Vagina (tissue), 2 donors: ENCODE results near the gene LPCAT1.

Experiments used
- POLR2AphosphoS5 ChIP-seq, 2 donors: sonication (generic); formaldehyde crosslinking; IDR thresholded peaks; one replicate each; pipeline ENCODE4 v1.9.0; 2017; ENCODE audit warnings: antibody characterized with exemption in 2 of 2, mild to moderate bottlenecking in 2 of 2, low read depth in 1 of 2; ENCODE audit not compliant: insufficient read depth in 1 of 2
- TF ChIP-seq, protein P1 (sequence below), 3 experiments: fragments of 450-650 bp in 2 of 3; fragments of 200-600 bp in 1 of 3; sonication (generic) in 1 of 3; IDR thresholded peaks; one replicate each; pipeline ENCODE4 v1.5.1; 2017 to 2019; ENCODE audit warnings: antibody characterized with exemption in 3 of 3, mild to moderate bottlenecking in 2 of 3, moderate library complexity in 2 of 3

DNA sequence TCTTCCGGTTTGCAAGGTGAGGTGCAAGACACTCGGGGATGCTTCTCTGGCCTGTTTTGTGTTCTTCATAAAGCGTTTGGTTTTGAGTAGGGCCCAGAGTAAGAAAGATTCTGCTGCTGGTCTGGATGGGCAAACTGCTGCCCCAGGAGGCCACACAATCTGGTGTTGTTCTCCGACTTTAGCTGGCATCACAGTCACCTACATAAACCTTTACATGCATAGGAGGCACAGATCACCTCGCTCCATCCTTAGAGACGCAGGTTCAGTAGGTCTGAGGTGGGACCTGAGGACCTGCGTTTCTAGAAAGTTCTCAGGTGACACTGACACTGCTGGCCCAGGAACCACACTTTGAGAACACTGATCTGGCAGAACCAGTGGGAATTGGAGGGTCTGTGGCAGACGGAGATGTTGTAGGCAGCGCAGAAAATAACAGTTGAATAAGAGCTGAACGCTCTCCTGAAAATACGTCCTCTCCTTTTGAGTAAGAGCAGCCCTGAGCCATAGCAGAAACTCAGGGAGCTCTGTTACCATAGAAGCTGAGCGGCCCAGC, 74.6 kb downstream of the LPCAT1 start:
- no peak for TF ChIP-seq POLR2AphosphoS5 (IDR thresholded peaks at IDR 0.05; ENCODE audit: insufficient read depth in 1 of 2, low read depth in 1 of 2)
- TF ChIP-seq, protein P1, sequence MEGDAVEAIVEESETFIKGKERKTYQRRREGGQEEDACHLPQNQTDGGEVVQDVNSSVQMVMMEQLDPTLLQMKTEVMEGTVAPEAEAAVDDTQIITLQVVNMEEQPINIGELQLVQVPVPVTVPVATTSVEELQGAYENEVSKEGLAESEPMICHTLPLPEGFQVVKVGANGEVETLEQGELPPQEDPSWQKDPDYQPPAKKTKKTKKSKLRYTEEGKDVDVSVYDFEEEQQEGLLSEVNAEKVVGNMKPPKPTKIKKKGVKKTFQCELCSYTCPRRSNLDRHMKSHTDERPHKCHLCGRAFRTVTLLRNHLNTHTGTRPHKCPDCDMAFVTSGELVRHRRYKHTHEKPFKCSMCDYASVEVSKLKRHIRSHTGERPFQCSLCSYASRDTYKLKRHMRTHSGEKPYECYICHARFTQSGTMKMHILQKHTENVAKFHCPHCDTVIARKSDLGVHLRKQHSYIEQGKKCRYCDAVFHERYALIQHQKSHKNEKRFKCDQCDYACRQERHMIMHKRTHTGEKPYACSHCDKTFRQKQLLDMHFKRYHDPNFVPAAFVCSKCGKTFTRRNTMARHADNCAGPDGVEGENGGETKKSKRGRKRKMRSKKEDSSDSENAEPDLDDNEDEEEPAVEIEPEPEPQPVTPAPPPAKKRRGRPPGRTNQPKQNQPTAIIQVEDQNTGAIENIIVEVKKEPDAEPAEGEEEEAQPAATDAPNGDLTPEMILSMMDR (IDR thresholded peaks at IDR 0.05): no peak
